Keratinocyte (primary cell): ENCODE measurements around the gene FBXO3. TPM values are rescaled to one million over a fixed set of nuclear protein-coding genes. Genes with fewer than 3 reads are reported as not detected.

Experiments used
- DNase-seq: peaks from one replicate; pipeline ENCODE4 v3.0.0-alpha.2; 2011; ENCODE audit warnings: low read depth, missing footprints, low spot score
- FAIRE-seq: peaks from 2 replicates; lab custom pipeline; 2011; peaks lifted over from hg19 to GRCh38; lab: Jason Lieb, UNC
- H2AFZ ChIP-seq: 2 replicates; pipeline ENCODE4 v1.6.0; 2012; ENCODE audit warnings: low read length, control low read depth, inconsistent platforms; ENCODE audit not compliant: control insufficient read depth
- H3K27ac ChIP-seq: 2 replicates; pipeline ENCODE4 v1.5.1; 2011; ENCODE audit warnings: low read length; ENCODE audit not compliant: control insufficient read depth, insufficient read depth
- H3K27me3 ChIP-seq: 3 replicates; pipeline ENCODE4 v1.6.0; 2011; ENCODE audit warnings: low read length; ENCODE audit not compliant: control insufficient read depth, insufficient read depth; ENCODE audit errors: extremely low read depth
- H3K36me3 ChIP-seq, 2 experiments: 2 replicates in 1 of 2; 3 replicates in 1 of 2; pipeline ENCODE4 v1.5.1; 2011; ENCODE audit warnings: low read length in 2 of 2, mild to moderate bottlenecking in 1 of 2; ENCODE audit not compliant: control insufficient read depth in 2 of 2, insufficient read depth in 2 of 2; ENCODE audit errors: extremely low read depth in 1 of 2
- H3K4me1 ChIP-seq: 3 replicates; pipeline ENCODE4 v1.5.1; 2011; ENCODE audit warnings: low read length; ENCODE audit not compliant: control insufficient read depth, insufficient read depth; ENCODE audit errors: extremely low read depth
- H3K4me2 ChIP-seq: 3 replicates; pipeline ENCODE4 v1.6.0; 2011; ENCODE audit warnings: low read depth, low read length; ENCODE audit not compliant: control insufficient read depth, insufficient read depth; ENCODE audit errors: extremely low read depth
- H3K4me3 ChIP-seq, 3 experiments: fragments of 200-600 bp in 1 of 3; sonication (generic) in 1 of 3; 2 replicates in 2 of 3; 3 replicates in 1 of 3; pipeline ENCODE4 v1.5.1; 2011 to 2016; ENCODE audit warnings: low read length in 3 of 3, mild to moderate bottlenecking in 3 of 3, control low read depth in 2 of 3, inconsistent platforms in 1 of 3, low read depth in 1 of 3, mixed read lengths in 1 of 3, mixed run types in 1 of 3, moderate library complexity in 1 of 3; ENCODE audit not compliant: control insufficient read depth in 2 of 3, insufficient read depth in 2 of 3; ENCODE audit errors: extremely low read depth in 1 of 3
- H3K79me2 ChIP-seq: 2 replicates; pipeline ENCODE4 v1.6.0; 2012; ENCODE audit warnings: low read length; ENCODE audit not compliant: control insufficient read depth, insufficient read depth
- H3K9ac ChIP-seq: 3 replicates; pipeline ENCODE4 v1.6.0; 2011; ENCODE audit warnings: low read length; ENCODE audit not compliant: control insufficient read depth, insufficient read depth; ENCODE audit errors: extremely low read depth
- H3K9me1 ChIP-seq: 3 replicates; pipeline ENCODE4 v1.6.0; 2011; ENCODE audit warnings: low read length; ENCODE audit not compliant: control insufficient read depth, insufficient read depth; ENCODE audit errors: extremely low read depth
- H3K9me3 ChIP-seq: 2 replicates; pipeline ENCODE4 v1.5.1; 2012; ENCODE audit warnings: low read depth, low read length; ENCODE audit not compliant: control insufficient read depth
- H4K20me1 ChIP-seq: 3 replicates; pipeline ENCODE4 v1.6.0; 2011; ENCODE audit warnings: low read length; ENCODE audit not compliant: control insufficient read depth, insufficient read depth; ENCODE audit errors: extremely low read depth
- EZH2 ChIP-seq: IDR thresholded peaks from one replicate; pipeline ENCODE4 v1.6.1; 2012; ENCODE audit warnings: inconsistent platforms, mild to moderate bottlenecking, low read length, moderate library complexity
- dilution Hi-C: fragments of 300-500 bp; cut with MboI; formaldehyde crosslinking; loops from one replicate; pipeline ENCODE4 v1.7.0; 2020; ENCODE audit warnings: low sequenced_read_pairs; ENCODE audit not compliant: extremely low pct_ligation_motif_present
- polyA plus RNA-seq, 5 experiments: library from polyadenylated mRNA; depleted of rRNA in 3 of 5; stranded (reverse) in 3 of 5; stranded (forward) in 1 of 5; unstranded in 1 of 5; fragments of >200 nt; gene quantifications; 1 replicate in 1 of 5; 2 replicates in 3 of 5; 3 replicates in 1 of 5; pipeline versions ENCODE4 v1.2.1 to v1.2.3, GENCODE V29; 2011 to 2012; ENCODE audit warnings: missing spikeins in 2 of 5, low read depth in 1 of 5, low replicate concordance in 1 of 5
- TF ChIP-seq, protein P1 (sequence below), 3 experiments: IDR thresholded peaks in 1 of 3; conservative IDR thresholded peaks in 1 of 3; optimal IDR thresholded peaks in 1 of 3; 2 replicates in 2 of 3; 3 replicates in 1 of 3; pipeline versions ENCODE3 to v1.5.1; 2011; ENCODE audit warnings: low read length in 3 of 3, mild to moderate bottlenecking in 3 of 3, moderate library complexity in 2 of 3, control low read depth in 1 of 3, inconsistent platforms in 1 of 3; ENCODE audit not compliant: insufficient read depth in 2 of 3; ENCODE audit errors: extremely low read depth in 1 of 3

Gene FBXO3
- polyA plus RNA-seq, 1 donor (not counting 4 experiments of a cell fraction or from before 2014, with no cell fraction given) = 68.6 TPM

GRCh38 chr11:33761471-33761870 lies 12.8 kb downstream of the FBXO3 start:
- no peak overlapping the region for H3K9ac ChIP-seq
- DNase-seq (no peak), FAIRE-seq (no peak)
- no peak overlapping the region for H2AFZ ChIP-seq
- no peaks in the 10 kb centered on the region for H3K9me1 ChIP-seq
- TF ChIP-seq, protein P1, sequence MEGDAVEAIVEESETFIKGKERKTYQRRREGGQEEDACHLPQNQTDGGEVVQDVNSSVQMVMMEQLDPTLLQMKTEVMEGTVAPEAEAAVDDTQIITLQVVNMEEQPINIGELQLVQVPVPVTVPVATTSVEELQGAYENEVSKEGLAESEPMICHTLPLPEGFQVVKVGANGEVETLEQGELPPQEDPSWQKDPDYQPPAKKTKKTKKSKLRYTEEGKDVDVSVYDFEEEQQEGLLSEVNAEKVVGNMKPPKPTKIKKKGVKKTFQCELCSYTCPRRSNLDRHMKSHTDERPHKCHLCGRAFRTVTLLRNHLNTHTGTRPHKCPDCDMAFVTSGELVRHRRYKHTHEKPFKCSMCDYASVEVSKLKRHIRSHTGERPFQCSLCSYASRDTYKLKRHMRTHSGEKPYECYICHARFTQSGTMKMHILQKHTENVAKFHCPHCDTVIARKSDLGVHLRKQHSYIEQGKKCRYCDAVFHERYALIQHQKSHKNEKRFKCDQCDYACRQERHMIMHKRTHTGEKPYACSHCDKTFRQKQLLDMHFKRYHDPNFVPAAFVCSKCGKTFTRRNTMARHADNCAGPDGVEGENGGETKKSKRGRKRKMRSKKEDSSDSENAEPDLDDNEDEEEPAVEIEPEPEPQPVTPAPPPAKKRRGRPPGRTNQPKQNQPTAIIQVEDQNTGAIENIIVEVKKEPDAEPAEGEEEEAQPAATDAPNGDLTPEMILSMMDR (optimal IDR thresholded peaks at IDR 0.05 in 1 of 3, IDR thresholded peaks at IDR 0.05 in 1 of 3, conservative IDR thresholded peaks at IDR 0.05 in 1 of 3; ENCODE audit: extremely low read depth in 1 of 3, insufficient read depth in 2 of 3, low read length in 3 of 3) = no peak
- no peak for TF ChIP-seq EZH2
- H3K4me1 ChIP-seq = no peaks in the 10 kb centered on the region
- no peaks in the 10 kb centered on the region for H3K9me3 ChIP-seq
- H3K4me2 ChIP-seq = no peak overlapping the region
- H3K79me2 ChIP-seq = no peaks in the 10 kb centered on the region
- no peak overlapping the region for H3K4me3 ChIP-seq
- H3K27me3 ChIP-seq = no peaks in the 10 kb centered on the region
- dilution Hi-C loops = no loop called here
- peaks cover 14 to 21% of the 10 kb centered on the region in 2 experiments for H3K36me3 ChIP-seq
- H3K27ac ChIP-seq = no peak overlapping the region
- H4K20me1 ChIP-seq = no peaks in the 10 kb centered on the region

GRCh38 chr11:33753304-33753967 lies 20.9 kb downstream of the FBXO3 start:
- no peaks in the 10 kb centered on the region for H3K79me2 ChIP-seq
- no peaks in the 10 kb centered on the region for H3K4me1 ChIP-seq
- no peak overlapping the region for H2AFZ ChIP-seq
- dilution Hi-C loops = no loop called here
- no peak overlapping the region for H3K4me2 ChIP-seq
- H3K4me3 ChIP-seq = no peak overlapping the region
- FAIRE-seq = no peak
- no peaks in the 10 kb centered on the region for H4K20me1 ChIP-seq
- H3K9me3 ChIP-seq = no peaks in the 10 kb centered on the region
- no peak overlapping the region for H3K27ac ChIP-seq
- no peak overlapping the region for H3K9ac ChIP-seq
- H3K36me3 ChIP-seq = peaks cover 7 to 15% of the 10 kb centered on the region in 2 experiments
- no peak for DNase-seq
- no peak for TF ChIP-seq EZH2
- TF ChIP-seq, protein P1 (optimal IDR thresholded peaks at IDR 0.05 in 1 of 3, IDR thresholded peaks at IDR 0.05 in 1 of 3, conservative IDR thresholded peaks at IDR 0.05 in 1 of 3; ENCODE audit: extremely low read depth in 1 of 3, insufficient read depth in 2 of 3, low read length in 3 of 3) = no peak
- H3K9me1 ChIP-seq = no peaks in the 10 kb centered on the region
- no peaks in the 10 kb centered on the region for H3K27me3 ChIP-seq
